ENCODE data around the gene KLF15.

DNA sequence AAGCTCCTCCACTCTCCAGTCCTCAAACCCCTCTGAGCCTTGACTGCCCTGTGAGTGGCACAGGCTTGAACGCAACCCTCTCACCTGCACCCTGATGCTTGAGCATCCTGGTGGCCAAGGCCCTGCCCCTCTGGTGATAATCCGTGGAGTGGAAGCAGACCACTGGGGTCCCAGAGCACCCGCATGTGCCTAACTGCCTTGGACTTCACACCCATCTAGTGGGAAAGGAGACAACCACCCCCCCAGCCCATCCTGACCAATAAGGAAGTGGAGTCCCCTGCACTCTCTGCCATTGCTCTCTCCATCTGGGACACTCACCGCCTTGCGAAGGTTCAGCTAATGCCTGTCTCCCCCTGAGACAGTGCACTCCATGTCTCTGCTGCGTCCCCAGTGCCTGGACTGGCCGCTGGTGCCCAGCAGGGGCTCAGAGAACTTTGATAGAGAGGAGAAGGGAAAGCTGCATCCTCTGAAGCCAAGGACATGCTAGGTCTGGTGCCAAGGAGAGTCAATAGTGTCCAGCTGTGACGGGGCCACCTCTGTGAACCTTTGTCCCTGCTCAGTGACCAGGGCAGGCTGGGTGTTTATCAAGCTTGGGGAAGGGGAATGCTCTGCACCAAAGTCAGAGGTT is 3.4 kb downstream of the KLF15 start:
- TF ChIP-seq, protein P1, sequence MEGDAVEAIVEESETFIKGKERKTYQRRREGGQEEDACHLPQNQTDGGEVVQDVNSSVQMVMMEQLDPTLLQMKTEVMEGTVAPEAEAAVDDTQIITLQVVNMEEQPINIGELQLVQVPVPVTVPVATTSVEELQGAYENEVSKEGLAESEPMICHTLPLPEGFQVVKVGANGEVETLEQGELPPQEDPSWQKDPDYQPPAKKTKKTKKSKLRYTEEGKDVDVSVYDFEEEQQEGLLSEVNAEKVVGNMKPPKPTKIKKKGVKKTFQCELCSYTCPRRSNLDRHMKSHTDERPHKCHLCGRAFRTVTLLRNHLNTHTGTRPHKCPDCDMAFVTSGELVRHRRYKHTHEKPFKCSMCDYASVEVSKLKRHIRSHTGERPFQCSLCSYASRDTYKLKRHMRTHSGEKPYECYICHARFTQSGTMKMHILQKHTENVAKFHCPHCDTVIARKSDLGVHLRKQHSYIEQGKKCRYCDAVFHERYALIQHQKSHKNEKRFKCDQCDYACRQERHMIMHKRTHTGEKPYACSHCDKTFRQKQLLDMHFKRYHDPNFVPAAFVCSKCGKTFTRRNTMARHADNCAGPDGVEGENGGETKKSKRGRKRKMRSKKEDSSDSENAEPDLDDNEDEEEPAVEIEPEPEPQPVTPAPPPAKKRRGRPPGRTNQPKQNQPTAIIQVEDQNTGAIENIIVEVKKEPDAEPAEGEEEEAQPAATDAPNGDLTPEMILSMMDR (IDR thresholded peaks at IDR 0.05): no peak
- TF ChIP-seq POLR2A (IDR thresholded peaks at IDR 0.05) (no peak), EP300 (IDR thresholded peaks at IDR 0.05) (no peak)

All from ovary (tissue), 3 donors.